Nephron progenitor cell (in vitro differentiated cells): Measurements from ENCODE around the gene IL3RA.
"Not testable (repeated sequence)": the region's sequence is repeated elsewhere in the genome, so short reads cannot be mapped to it uniquely, and the experiment has no call there.

Experiments
- DNase-seq: peaks from one replicate; pipeline ENCODE4 v3.0.0; 2021
- H3K27ac Mint-ChIP-seq: 2 replicates; pipeline ENCODE4 v1.8.0; 2021; ENCODE audit warnings: mild to moderate bottlenecking, moderate library complexity, mixed read lengths
- H3K27me3 Mint-ChIP-seq: 2 replicates; pipeline ENCODE4 v1.8.0; 2021; ENCODE audit warnings: mild to moderate bottlenecking, low read depth, mixed read lengths; ENCODE audit not compliant: poor library complexity
- H3K36me3 Mint-ChIP-seq: 2 replicates; pipeline ENCODE4 v1.8.0; 2021; ENCODE audit warnings: low read depth, mixed read lengths
- H3K4me1 Mint-ChIP-seq: 2 replicates; pipeline ENCODE4 v1.8.0; 2021; ENCODE audit warnings: mixed read lengths
- H3K4me3 Mint-ChIP-seq: 2 replicates; pipeline ENCODE4 v1.8.0; 2021; ENCODE audit warnings: mild to moderate bottlenecking, moderate library complexity, mixed read lengths
- H3K9me3 Mint-ChIP-seq: 2 replicates; pipeline ENCODE4 v1.8.0; 2021; ENCODE audit warnings: mild to moderate bottlenecking, moderate library complexity, mixed read lengths
- TF ChIP-seq, protein P1 (sequence below): fragments of 200-600 bp; sonication (generic); IDR thresholded peaks from 2 replicates; pipeline ENCODE4 v1.5.0; 2021; ENCODE audit warnings: antibody characterized with exemption

The IL3RA gene

DNA sequence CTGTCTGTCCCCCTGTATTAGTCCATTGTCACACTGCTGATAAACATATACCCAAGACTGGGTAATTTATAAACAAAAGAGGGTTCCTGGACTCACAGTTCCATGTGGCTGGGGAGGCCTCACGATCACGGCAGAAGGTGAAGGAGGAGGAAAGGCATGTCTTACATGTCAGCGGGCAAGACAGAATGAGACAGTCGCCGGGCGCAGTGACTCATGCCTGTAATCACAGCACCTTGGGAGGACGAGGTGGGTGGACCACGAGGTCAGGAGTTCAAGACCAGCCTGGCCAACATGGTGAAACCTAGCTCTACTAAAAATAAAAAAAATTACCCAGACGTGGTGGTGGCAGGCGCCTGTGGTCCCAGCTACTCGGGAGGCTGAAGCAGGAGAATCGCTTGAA is 24.7 kb downstream of the IL3RA start:
- DNase-seq = no peak
- Mint-ChIP-seq H3K36me3 (peaks cover 57% of the 10 kb centered on the region), H3K27me3 (peaks cover 3% of the 10 kb centered on the region), H3K4me1 (peaks cover 2% of the 10 kb centered on the region), H3K4me3 (no peak overlapping the region), H3K27ac (no peak overlapping the region), H3K9me3 (peaks cover 17% of the 10 kb centered on the region)
- TF ChIP-seq, protein P1, sequence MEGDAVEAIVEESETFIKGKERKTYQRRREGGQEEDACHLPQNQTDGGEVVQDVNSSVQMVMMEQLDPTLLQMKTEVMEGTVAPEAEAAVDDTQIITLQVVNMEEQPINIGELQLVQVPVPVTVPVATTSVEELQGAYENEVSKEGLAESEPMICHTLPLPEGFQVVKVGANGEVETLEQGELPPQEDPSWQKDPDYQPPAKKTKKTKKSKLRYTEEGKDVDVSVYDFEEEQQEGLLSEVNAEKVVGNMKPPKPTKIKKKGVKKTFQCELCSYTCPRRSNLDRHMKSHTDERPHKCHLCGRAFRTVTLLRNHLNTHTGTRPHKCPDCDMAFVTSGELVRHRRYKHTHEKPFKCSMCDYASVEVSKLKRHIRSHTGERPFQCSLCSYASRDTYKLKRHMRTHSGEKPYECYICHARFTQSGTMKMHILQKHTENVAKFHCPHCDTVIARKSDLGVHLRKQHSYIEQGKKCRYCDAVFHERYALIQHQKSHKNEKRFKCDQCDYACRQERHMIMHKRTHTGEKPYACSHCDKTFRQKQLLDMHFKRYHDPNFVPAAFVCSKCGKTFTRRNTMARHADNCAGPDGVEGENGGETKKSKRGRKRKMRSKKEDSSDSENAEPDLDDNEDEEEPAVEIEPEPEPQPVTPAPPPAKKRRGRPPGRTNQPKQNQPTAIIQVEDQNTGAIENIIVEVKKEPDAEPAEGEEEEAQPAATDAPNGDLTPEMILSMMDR = no peak

DNA sequence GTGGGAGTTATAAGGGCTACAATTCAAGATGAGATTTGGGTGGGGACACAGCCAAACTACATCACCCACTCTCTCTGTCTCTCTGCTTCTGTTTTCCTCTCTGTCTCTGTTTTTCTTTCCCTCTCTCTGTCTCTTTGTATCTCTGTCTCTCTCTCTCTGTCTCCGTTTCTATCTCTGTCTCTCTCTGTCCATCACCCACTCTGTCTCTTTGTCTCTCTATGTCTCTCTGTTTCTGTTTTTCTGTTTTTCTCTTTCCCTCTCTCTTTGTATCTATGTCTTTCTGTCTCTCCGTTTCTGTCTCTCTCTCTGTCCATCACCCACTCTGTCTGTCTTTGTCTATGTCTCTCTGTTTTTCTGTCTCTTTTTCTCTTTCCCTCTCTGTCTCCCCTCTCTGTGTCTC is 25.3 kb downstream of the IL3RA start:
- DNase-seq = no peak
- H3K36me3 Mint-ChIP-seq = peaks cover 57% of the 10 kb centered on the region
- TF ChIP-seq, protein P1 = no peak
- peaks cover 17% of the 10 kb centered on the region for H3K9me3 Mint-ChIP-seq
- no peaks in the 10 kb centered on the region for H3K4me1 Mint-ChIP-seq
- no peak overlapping the region for H3K4me3 Mint-ChIP-seq
- peaks cover 3% of the 10 kb centered on the region for H3K27me3 Mint-ChIP-seq
- peak overlapping the region; percentile 58 for H3K27ac Mint-ChIP-seq

DNA sequence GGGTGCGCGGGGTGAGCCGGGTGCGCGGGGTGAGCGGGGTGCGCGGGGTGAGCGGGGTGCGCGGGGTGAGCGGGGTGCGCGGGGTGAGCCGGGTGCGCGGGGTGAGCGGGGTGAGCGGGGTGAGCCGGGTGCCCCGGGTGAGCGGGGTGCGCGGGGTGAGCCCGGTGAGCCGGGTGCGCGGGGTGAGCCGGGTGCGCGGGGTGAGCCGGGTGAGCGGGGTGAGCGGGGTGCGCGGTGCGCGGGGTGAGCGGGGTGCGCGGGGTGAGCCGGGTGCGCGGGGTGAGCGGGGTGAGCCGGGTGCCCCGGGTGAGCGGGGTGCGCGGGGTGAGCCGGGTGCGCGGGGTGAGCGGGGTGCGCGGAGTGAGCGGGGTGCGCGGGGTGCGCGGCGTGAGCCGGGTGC is 29.8 kb downstream of the IL3RA start:
- not testable (repeated sequence) for H3K27ac Mint-ChIP-seq, H3K4me1 Mint-ChIP-seq, DNase-seq, H3K9me3 Mint-ChIP-seq, H3K27me3 Mint-ChIP-seq, H3K4me3 Mint-ChIP-seq
- H3K36me3 Mint-ChIP-seq = peaks cover 35% of the 10 kb centered on the region

DNA sequence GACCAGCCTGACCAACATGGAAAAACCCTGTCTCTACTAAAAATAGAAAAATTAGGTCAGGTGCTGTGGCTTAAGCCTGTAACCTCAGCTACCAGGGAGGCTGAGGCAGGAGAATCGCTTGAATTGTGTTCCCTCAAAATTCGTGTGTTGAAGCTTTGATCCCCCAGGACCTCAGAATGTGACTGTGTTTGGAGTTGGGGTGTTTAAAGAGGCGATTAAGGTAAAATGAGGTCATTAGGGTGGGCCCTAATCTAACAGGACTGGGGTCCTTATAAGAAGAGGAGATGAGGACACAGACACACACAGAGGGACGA is 31.8 kb downstream of the IL3RA start:
- Mint-ChIP-seq H3K4me1 (peaks cover 4% of the 10 kb centered on the region), H3K27ac (peak overlapping the region; percentile 99), H3K4me3 (no peak overlapping the region), H3K27me3 (no peaks in the 10 kb centered on the region), H3K36me3 (peaks cover 18% of the 10 kb centered on the region), H3K9me3 (no peaks in the 10 kb centered on the region)
- DNase-seq = no peak
- TF ChIP-seq, protein P1 = no peak

DNA sequence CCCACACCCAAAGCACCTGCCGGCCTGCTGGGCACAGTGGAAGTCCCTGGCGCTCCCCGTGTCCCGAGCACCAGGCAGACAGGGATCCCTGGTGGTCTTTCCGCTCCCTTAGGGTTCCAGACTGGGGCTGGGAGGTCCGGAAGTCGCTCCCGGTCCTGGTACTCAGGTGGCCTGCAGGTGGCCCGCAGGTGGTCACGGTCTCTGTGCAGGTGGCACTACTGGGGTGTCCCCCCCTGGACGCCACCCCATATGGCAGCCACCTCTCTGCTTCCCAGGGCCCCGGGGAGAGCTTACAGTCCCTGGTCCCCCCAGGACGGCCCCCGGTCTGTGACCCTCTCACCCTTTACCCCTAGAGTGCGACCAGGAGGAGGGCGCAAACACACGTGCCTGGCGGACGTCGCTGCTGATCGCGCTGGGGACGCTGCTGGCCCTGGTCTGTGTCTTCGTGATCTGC is 41.7 kb downstream of the IL3RA start:
- peak overlapping the region; percentile 39 for H3K27ac Mint-ChIP-seq
- no peak overlapping the region for H3K4me3 Mint-ChIP-seq
- DNase-seq = no peak
- H3K27me3 Mint-ChIP-seq = peaks cover 6% of the 10 kb centered on the region
- no peaks in the 10 kb centered on the region for H3K4me1 Mint-ChIP-seq
- H3K36me3 Mint-ChIP-seq = peaks cover 7% of the 10 kb centered on the region
- H3K9me3 Mint-ChIP-seq = no peaks in the 10 kb centered on the region
- TF ChIP-seq, protein P1 = no peak

DNA sequence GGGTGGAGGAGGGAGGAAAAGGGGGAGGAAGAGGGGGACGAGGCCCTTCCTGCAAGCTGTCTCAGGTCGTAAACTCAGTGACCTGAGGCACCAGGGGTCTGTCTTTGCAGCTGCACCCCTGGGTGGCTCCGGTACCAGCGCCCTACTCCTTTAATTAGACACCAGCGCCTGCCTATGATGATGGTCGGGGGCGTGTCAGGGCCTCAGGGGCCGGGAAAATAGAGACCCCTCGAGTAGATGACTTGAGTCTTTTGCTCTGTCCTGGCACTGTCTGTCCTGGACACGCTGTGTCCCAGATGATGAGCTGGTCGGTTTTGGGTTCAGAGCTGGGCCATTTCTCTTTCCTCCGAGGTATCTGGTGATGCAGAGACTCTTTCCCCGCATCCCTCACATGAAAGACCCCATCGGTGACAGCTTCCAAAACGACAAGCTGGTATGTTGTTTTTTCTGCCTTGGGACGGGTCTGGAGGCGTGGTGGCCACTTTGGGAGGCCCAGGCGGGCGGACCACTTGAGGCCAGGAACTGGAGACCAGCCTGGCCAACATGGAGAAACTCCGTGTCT is 44.2 kb downstream of the IL3RA start:
- peaks cover 29% of the 10 kb centered on the region for H3K36me3 Mint-ChIP-seq
- H3K27ac Mint-ChIP-seq = no peak overlapping the region

More for the DNA sequence above, 44.2 kb downstream of the IL3RA start:
- no peaks in the 10 kb centered on the region for H3K9me3 Mint-ChIP-seq
- no peak for DNase-seq
- H3K4me1 Mint-ChIP-seq = no peaks in the 10 kb centered on the region
- H3K27me3 Mint-ChIP-seq = peaks cover 6% of the 10 kb centered on the region
- no peak overlapping the region for H3K4me3 Mint-ChIP-seq
- TF ChIP-seq, protein P1 = no peak
